Activated T-cell treated with anti-CD3 and anti-CD28 coated beads for 1 hour (primary cell): ENCODE data around the gene DES.
A peak's percentile ranks its signal among the peaks of the same experiment; 100 is the strongest.

Source experiments
- DNase-seq: peaks from one replicate; pipeline ENCODE4 v3.0.0-alpha.2; 2020; ENCODE audit warnings: low read depth

DES gene

GRCh38 chr2:219453671-219454590 is 35.8 kb downstream of the DES start:
- DNase-seq = no peak

- DNase-seq = no peak
Observed at GRCh38 chr2:219455581-219455980, 37.4 kb downstream of the DES start.

GRCh38 chr2:219457784-219458369 is 39.7 kb downstream of the DES start:
- DNase-seq = no peak

DNA sequence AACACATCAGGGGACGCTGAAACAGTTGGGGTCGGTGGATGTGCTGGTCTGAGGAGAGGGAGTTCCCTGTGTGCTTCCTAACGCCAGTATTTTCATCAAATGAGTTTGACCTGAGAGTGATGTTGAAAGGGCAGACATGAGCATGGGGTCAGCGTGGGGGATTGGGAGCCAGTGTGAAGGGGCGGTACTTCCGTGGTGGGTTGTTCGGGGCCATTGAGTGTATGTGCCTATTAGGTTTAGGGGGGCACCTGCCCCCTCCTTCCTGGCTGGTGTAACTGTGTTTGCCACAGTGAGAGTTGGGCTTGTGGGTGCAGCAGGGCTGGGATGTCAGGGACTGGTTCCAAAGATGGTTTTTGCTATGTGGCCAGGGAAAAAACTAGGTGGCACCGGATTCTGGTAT is 40.8 kb downstream of the DES start:
- no peak for DNase-seq

DNA sequence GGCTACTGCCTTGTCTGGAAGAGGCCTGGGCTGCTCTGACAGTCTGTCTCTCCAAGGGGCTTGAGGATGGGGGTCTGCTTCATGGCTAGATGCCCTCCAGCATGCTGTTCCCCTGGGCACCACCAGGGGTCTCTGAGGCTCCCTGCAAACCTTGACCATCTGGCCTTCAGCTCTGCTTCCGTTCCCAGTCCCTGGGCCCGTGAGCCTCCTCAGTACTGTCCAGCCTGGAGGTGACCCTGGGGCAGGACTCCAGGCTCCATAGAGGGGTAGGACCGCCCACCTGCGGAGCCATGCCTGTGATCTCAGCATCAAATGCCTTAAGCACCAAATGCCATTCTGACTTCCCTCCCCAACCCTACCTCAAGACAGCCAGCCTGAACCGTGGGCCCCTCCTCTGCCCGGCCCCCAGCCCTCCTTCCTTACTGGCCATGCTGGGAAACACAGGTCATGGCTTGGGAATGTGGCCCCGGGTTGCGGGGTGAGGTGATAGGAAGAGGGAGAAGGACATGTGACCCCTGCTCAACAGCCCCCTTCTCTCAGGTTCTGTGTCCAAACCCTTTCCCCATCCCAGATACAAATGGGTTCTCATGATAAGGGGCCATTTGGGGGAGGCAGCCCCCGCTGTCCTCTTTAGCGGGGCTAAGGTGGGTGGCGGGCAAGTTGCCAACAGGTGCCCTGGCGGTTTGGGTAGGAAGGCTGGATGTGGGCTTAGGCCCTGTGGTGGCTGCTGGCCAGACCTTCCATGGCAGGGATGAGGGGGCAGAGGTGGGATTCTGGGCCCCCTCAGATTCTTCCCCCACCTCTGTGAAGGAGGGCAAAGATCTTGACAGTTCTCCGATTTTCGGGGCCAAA is 41.5 kb downstream of the DES start:
- peak; percentile 23 for DNase-seq

DNA sequence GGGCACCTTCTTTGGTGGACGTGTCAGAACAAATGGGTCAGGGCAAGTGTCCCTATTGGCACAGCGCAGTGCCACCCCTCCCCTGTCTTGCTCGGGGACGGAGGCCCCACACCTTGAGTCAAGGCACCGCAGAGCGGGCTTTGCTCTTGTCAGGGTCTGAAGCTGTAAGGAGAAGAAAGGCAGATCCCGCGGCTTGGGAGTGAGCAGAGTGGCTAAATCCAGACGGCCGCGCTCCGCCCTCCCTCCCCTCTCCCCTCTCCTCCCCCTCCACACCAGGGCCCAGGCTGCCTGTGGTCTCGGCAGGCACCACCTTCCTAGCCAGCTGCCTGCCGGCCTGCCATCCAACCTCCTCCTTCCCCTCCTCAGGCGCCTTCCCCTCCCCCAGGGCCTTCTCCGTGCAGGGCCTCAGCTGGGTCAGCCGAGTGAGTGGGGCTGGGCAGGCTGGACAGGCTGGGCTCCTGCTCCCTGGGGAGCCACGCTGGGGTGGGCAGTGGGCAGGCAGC is 42.3 kb downstream of the DES start:
- DNase-seq = no peak

- no peak for DNase-seq
Observed at GRCh38 chr2:219461047-219461514, 42.9 kb downstream of the DES start.

DNA sequence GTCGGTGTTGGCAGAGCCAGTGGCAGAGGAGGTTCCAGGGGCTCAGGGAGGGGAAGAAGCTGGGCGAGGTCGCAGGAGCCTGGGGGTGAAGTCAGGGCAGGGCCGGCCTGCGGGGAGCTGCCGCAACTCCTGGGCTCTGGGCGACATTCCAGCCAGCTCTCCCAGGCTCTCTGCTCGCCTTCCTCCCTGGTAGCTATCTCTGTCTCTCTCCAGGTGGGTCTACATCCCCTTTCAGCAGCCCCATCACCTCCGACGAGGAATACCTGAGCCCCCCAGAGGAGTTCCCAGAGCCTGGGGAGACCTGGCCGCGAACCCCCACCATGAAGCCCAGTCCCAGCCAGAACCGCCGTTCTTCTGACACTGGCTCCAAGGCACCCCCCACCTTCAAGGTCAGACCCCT is 43.5 kb downstream of the DES start:
- no peak for DNase-seq

DNA sequence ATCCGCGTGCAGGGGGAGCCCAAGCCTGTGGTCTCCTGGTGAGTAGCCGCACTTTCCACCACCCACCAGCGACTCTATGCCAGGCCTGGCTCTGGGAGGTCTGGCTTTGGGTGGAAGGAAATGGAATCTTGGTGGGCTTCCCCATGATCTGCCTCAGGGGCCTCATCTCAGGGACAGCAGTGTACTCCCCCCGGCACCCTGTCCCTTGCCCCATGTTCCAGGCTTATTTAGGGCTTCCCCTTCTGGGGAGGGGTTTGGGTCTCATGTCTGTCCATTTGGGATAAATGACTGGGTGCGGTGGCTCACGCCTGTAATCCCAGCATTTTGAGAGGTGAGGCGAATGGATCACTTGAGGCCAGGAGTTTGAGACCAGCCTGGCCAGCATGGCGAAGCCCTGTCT is 44.2 kb downstream of the DES start:
- DNase-seq = no peak

- no peak for DNase-seq
Observed at GRCh38 chr2:219464286-219465032, 46.3 kb downstream of the DES start.

- DNase-seq = no peak
Observed at GRCh38 chr2:219465659-219466561, 47.7 kb downstream of the DES start.

- no peak for DNase-seq
Observed at GRCh38 chr2:219466816-219467735, 48.9 kb downstream of the DES start.

DNA sequence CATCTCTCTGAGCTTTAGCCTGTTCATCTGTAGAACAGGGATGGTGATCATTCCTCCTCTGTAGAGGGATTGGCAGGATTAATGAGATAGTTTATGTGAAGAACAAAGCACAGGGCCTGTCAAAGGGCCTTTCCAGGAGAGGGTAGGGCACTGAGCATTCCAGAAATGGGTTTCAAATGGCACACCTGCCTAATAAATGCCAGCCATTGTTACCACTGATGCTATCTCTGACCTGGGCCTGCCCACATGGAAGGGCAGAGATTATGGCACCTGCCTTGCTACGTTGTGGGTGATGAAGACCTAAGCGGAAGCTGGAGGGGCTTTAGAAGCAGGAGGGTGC is 49.5 kb downstream of the DES start:
- DNase-seq = no peak

DNA sequence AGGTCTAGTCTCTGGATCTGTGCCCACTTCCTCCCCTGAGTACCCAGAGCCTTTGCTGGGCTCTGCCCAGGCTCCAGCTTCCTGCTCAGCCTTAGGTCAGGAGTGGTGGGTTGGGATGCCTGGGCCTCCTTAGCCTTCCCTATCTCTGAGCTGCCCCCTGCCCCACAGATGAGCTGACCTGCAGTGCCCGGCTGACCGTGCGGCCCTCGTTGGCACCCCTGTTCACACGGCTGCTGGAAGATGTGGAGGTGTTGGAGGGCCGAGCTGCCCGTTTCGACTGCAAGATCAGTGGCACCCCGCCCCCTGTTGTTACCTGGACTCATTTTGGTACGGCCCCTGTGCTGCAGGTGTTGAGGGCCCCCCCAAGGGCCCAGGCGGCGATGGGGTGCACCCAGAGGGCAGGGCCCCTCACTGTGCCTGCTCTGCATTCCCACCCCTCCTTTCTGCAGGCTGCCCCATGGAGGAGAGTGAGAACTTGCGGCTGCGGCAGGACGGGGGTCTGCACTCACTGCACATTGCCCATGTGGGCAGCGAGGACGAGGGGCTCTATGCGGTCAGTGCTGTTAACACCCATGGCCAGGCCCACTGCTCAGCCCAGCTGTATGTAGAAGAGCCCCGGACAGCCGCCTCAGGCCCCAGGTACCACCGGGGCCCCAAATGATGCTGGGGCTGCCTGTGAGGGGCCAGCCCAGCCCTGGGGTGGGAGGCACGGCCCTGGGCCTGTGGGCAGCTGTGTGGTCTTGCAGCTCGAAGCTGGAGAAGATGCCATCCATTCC is 50.4 kb downstream of the DES start:
- no peak for DNase-seq

DNA sequence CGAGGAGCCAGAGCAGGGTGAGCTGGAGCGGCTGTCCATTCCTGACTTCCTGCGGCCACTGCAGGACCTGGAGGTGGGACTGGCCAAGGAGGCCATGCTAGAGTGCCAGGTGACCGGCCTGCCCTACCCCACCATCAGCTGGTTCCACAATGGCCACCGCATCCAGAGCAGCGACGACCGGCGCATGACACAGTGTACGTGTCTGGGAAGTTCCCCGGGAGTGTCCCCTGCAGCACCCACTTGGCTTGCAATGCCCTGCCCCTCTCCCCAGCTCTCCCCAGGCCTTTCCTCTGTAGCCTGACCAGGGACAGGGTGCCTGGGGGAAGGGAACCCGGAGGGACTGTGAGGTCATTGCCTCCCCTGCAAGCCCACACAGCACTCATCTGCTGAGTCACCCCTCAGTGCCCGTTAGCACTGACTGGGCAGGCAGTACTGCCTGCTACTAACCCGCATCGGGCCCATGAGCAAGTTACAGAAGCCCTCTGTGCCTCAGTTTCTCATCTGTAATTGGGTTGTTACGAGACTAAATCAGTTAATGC is 51.1 kb downstream of the DES start:
- DNase-seq = no peak

GRCh38 chr2:219470429-219470828 is 52.3 kb downstream of the DES start:
- no peak for DNase-seq

GRCh38 chr2:219471476-219472371 is 53.5 kb downstream of the DES start:
- no peak for DNase-seq
